T-helper 2 cell treated with Interferon-gamma antibody and Interleukin-4, amounts not matched to agents 100 ng/mL and 5 ng/mL, for 36 hours (primary cell): Measurements from ENCODE around the gene TBC1D17. TPM values are rescaled to one million over a fixed set of nuclear protein-coding genes. Genes with fewer than 3 reads are reported as not detected.

Experiments
- intact Hi-C: fragments of 100-400 bp; cut with micrococcal nuclease; formaldehyde crosslinking; loops from one replicate; pipeline ENCODE4 v1.15.1; 2023
- total RNA-seq: library from RNA; stranded (reverse); gene quantifications from 2 replicates; pipeline ENCODE4 v1.2.3, GENCODE V29; 2022

Gene TBC1D17
- total RNA-seq, 1 donor from 2014 or later, result 22.9 TPM

- intact Hi-C loops, result loop anchor here (5.0 kb wide), 1 partner anchor 282 kb away; the partner anchor contains the start of gene PRR12
Observed at GRCh38 chr19:49874503-49875157, 2.9 kb upstream of the TBC1D17 start.

- intact Hi-C loops, result loop anchor here (5.0 kb wide), 1 partner anchor 283 kb away; the partner anchor contains the start of gene PRR12
Observed at GRCh38 chr19:49875177-49875576, 2.3 kb upstream of the TBC1D17 start.

- intact Hi-C loops, result loop anchor here (1.0 to 5.0 kb wide), 4 partner anchors 26 to 379 kb away; partner anchors contain the start of genes PRR12, RPS11 and SCAF1
Observed at GRCh38 chr19:49875857-49876421, 1.6 kb upstream of the TBC1D17 start.

GRCh38 chr19:49876422-49877019 lies 981 bp upstream of the TBC1D17 start:
- intact Hi-C loops, result loop anchor here (1.0 to 5.0 kb wide), 10 partner anchors 7 to 380 kb away; partner anchors contain the start of genes ATF5, FUZ, NUP62 and PRR12

- intact Hi-C loops, result loop anchor here (1.0 to 5.0 kb wide), 9 partner anchors 9 to 381 kb away; partner anchors contain the start of genes ATF5, FUZ, NUP62 and PRR12
Observed at GRCh38 chr19:49877879-49878743, 609 bp downstream of the TBC1D17 start.

- intact Hi-C loops, result loop anchor here (5.0 kb wide), 1 partner anchor 286 kb away; the partner anchor contains the start of gene PRR12
Observed at GRCh38 chr19:49878744-49879070, 1.2 kb downstream of the TBC1D17 start.

GRCh38 chr19:49879243-49879963 lies 1.9 kb downstream of the TBC1D17 start:
- intact Hi-C loops, result loop anchor here (5.0 kb wide), 1 partner anchor 287 kb away; the partner anchor contains the start of gene PRR12

- intact Hi-C loops, result no loop called here
Observed at GRCh38 chr19:49880162-49880869, 2.8 kb downstream of the TBC1D17 start.

GRCh38 chr19:49881186-49881585 lies 3.7 kb downstream of the TBC1D17 start:
- intact Hi-C loops, result no loop called here

GRCh38 chr19:49881672-49882394 lies 4.3 kb downstream of the TBC1D17 start:
- intact Hi-C loops, result no loop called here

- intact Hi-C loops, result no loop called here
Observed at GRCh38 chr19:49882643-49883042, 5.1 kb downstream of the TBC1D17 start.

GRCh38 chr19:49883094-49883493 lies 5.6 kb downstream of the TBC1D17 start:
- intact Hi-C loops, result no loop called here

GRCh38 chr19:49884109-49884508 lies 6.6 kb downstream of the TBC1D17 start:
- intact Hi-C loops, result no loop called here

GRCh38 chr19:49884760-49885159 lies 7.3 kb downstream of the TBC1D17 start:
- intact Hi-C loops, result no loop called here

- intact Hi-C loops, result no loop called here
Observed at GRCh38 chr19:49887037-49887664, 9.6 kb downstream of the TBC1D17 start.

GRCh38 chr19:49887665-49888509 lies 10.4 kb downstream of the TBC1D17 start:
- intact Hi-C loops, result no loop called here

- intact Hi-C loops, result no loop called here
Observed at GRCh38 chr19:49888510-49888824, 11.0 kb downstream of the TBC1D17 start.

- intact Hi-C loops, result no loop called here
Observed at GRCh38 chr19:49889038-49889686, 11.7 kb downstream of the TBC1D17 start.
